HepG2 (cell line): ENCODE results near the gene SLX4. TPM values are rescaled to one million over a fixed set of nuclear protein-coding genes. Genes with fewer than 3 reads are reported as not detected.

Experiments used
- ATAC-seq: fragments of 200-7000 bp; cut with Tn5 transposase; 3 replicates; pipeline ENCODE4 v1.9.1; 2020; ENCODE audit warnings: mild to moderate bottlenecking, moderate library complexity
- BruUV-seq: library from RNA; stranded (reverse); fragments of 400-500 nt; replicated peaks from 2 replicates; lab custom pipeline; 2021; lab: Mats Ljungman, UMichigan
- CTCF ChIA-PET: fragments of 300-600 bp; formaldehyde crosslinking; extraction: SDS; loops from one replicate; lab custom pipeline; 2021; ENCODE audit warnings: low total read pairs, inconsistent platforms, low intra/inter-chr PET ratio; lab: Yijun Ruan, JAX
- POLR2A ChIA-PET: fragments of 350-600 bp; sonication (Branson Sonifier 250); formaldehyde crosslinking; loops from one replicate; lab custom pipeline; 2020; ENCODE audit warnings: antibody characterized with exemption, inconsistent platforms; lab: Yijun Ruan, JAX
- DNase-seq: peaks from one replicate; pipeline ENCODE4 v3.0.0-alpha.2; 2015; ENCODE audit warnings: low spot score
- FAIRE-seq: peaks from 3 replicates; lab custom pipeline; 2011; peaks lifted over from hg19 to GRCh38; lab: Jason Lieb, UNC
- H2AFZ ChIP-seq: one replicate; pipeline ENCODE4 v1.6.1; 2011; ENCODE audit warnings: low read length, inconsistent platforms
- H3K27ac ChIP-seq: fragments of 300-600 bp; 3 replicates; pipeline ENCODE4 v1.8.0; 2011; ENCODE audit warnings: mixed run types, mild to moderate bottlenecking, mixed read lengths, low read length, inconsistent platforms; ENCODE audit not compliant: insufficient read depth; ENCODE audit errors: extremely low read length
- H3K27me3 ChIP-seq, 2 experiments: fragments of 200-600 bp in 1 of 2; 2 replicates in 1 of 2; 3 replicates in 1 of 2; pipeline versions ENCODE4 v1.6.0 to v1.8.0; 2011; ENCODE audit warnings: low read length in 2 of 2, mild to moderate bottlenecking in 2 of 2, moderate library complexity in 2 of 2, inconsistent platforms in 1 of 2; ENCODE audit not compliant: insufficient read depth in 2 of 2, control insufficient read depth in 1 of 2
- H3K36me3 ChIP-seq, 2 experiments: fragments of 200-600 bp in 1 of 2; replicated peaks in 1 of 2; 2 replicates in 1 of 2; 3 replicates in 1 of 2; pipeline versions ENCODE4 v1.5.1 to v1.8.0; 2011; ENCODE audit warnings: low read length in 2 of 2, inconsistent platforms in 1 of 2; ENCODE audit not compliant: insufficient read depth in 2 of 2, control insufficient read depth in 1 of 2
- H3K4me1 ChIP-seq: 2 replicates; pipeline ENCODE4 v1.5.1; 2012; ENCODE audit warnings: low read length, inconsistent platforms; ENCODE audit not compliant: insufficient read depth
- H3K4me2 ChIP-seq: 2 replicates; pipeline ENCODE4 v1.6.0; 2011; ENCODE audit warnings: low read depth, low read length, inconsistent platforms
- H3K4me3 ChIP-seq, 3 experiments: fragments of 200-600 bp in 1 of 3; sonication (generic), shearing (Covaris generic) in 1 of 3; replicated peaks in 1 of 3; 2 replicates each; pipeline ENCODE4 v1.5.1; 2011 to 2016; ENCODE audit warnings: low read length in 3 of 3, inconsistent platforms in 2 of 3, low read depth in 2 of 3, mild to moderate bottlenecking in 2 of 3, control low read depth in 1 of 3, mixed read lengths in 1 of 3; ENCODE audit not compliant: insufficient read depth in 1 of 3
- H3K79me2 ChIP-seq: one replicate; pipeline ENCODE4 v1.6.1; 2011; ENCODE audit warnings: low read length, inconsistent platforms; ENCODE audit not compliant: insufficient read depth
- H3K9ac ChIP-seq: 2 replicates; pipeline ENCODE4 v1.6.0; 2011; ENCODE audit warnings: mild to moderate bottlenecking, low read depth, low read length, inconsistent platforms; ENCODE audit not compliant: insufficient read depth
- H3K9me3 ChIP-seq: 2 replicates; pipeline ENCODE4 v1.5.1; 2012; ENCODE audit warnings: mild to moderate bottlenecking, low read length
- H4K20me1 ChIP-seq: 2 replicates; pipeline ENCODE4 v1.6.0; 2011; ENCODE audit warnings: inconsistent platforms, mild to moderate bottlenecking, low read length, moderate library complexity; ENCODE audit not compliant: insufficient read depth
- CEBPB ChIP-seq: IDR thresholded peaks from 2 replicates; pipeline ENCODE4 v1.6.1; 2011; ENCODE audit warnings: low read depth, low read length, improper control_type of control experiment, borderline replicate concordance
- HCFC1 ChIP-seq: fragments of 150-350 bp; IDR thresholded peaks from 2 replicates; pipeline ENCODE4 v1.6.1; 2014; ENCODE audit warnings: low read depth, low read length
- IRX3 ChIP-seq: sonication (generic); formaldehyde crosslinking; IDR thresholded peaks from 2 replicates; pipeline ENCODE4 v1.8.1; 2023; ENCODE audit warnings: mild to moderate bottlenecking, low read depth, missing genetic modification reagents, borderline replicate concordance
- JUND ChIP-seq: sonication (generic); formaldehyde crosslinking; IDR thresholded peaks from 2 replicates; pipeline ENCODE4 v1.8.0; 2022; ENCODE audit warnings: mild to moderate bottlenecking, missing genetic modification reagents
- KAT8 ChIP-seq: IDR thresholded peaks from 2 replicates; pipeline ENCODE4 v1.6.1; 2016; ENCODE audit warnings: missing genetic modification reagents, missing compliant biosample characterization
- KMT2A ChIP-seq: sonication (generic); formaldehyde crosslinking; IDR thresholded peaks from 2 replicates; pipeline ENCODE4 v1.4.0; 2020; ENCODE audit warnings: missing genetic modification reagents
- NKX3-1 ChIP-seq: sonication (generic); formaldehyde crosslinking; IDR thresholded peaks from 2 replicates; pipeline ENCODE4 v1.5.0; 2020; ENCODE audit warnings: missing genetic modification reagents
- ZFP41 ChIP-seq: sonication (generic); formaldehyde crosslinking; IDR thresholded peaks from 2 replicates; pipeline ENCODE4 v1.4.0; 2020; ENCODE audit warnings: mild to moderate bottlenecking, missing genetic modification reagents, borderline replicate concordance
- ZNF317 ChIP-seq: sonication (generic); formaldehyde crosslinking; IDR thresholded peaks from 2 replicates; pipeline ENCODE4 v1.5.0; 2020; ENCODE audit warnings: mild to moderate bottlenecking, missing genetic modification reagents
- ZNF543 ChIP-seq: sonication (generic); formaldehyde crosslinking; IDR thresholded peaks from 2 replicates; pipeline ENCODE4 v1.4.0; 2020; ENCODE audit warnings: mild to moderate bottlenecking, missing genetic modification reagents
- ZNF564 ChIP-seq: sonication (generic); formaldehyde crosslinking; IDR thresholded peaks from 2 replicates; pipeline ENCODE4 v1.8.1; 2023; ENCODE audit warnings: mild to moderate bottlenecking, missing genetic modification reagents
- ZNF7 ChIP-seq: IDR thresholded peaks from 2 replicates; pipeline ENCODE4 v1.6.1; 2016; ENCODE audit warnings: missing biosample characterization, missing genetic modification reagents
- ZNF883 ChIP-seq: sonication (generic); formaldehyde crosslinking; IDR thresholded peaks from 2 replicates; pipeline ENCODE4 v1.5.1; 2020; ENCODE audit warnings: mild to moderate bottlenecking, missing genetic modification reagents; ENCODE audit errors: not compliant biosample characterization
- WGBS: methylation state at CpG from one replicate; pipeline ENCODE4 v1.1.6; 2017; ENCODE audit warnings: low lambda C conversion rate; 5-methylcytosine and 5-hydroxymethylcytosine counted together
- in situ Hi-C: cut with HindIII; loops from 2 replicates; pipeline ENCODE4 v1.10.0; 2017; ENCODE audit warnings: low pct_unique_long_range_greater_than_20kb; ENCODE audit not compliant: extremely low pct_ligation_motif_present
- intact Hi-C: fragments of 100-400 bp; cut with micrococcal nuclease; formaldehyde crosslinking; loops from one replicate; pipeline ENCODE4 v1.10.0; 2022; ENCODE audit not compliant: unreplicated experiment
- polyA plus RNA-seq, 8 experiments: library from polyadenylated mRNA; depleted of rRNA in 3 of 8; stranded (reverse) in 7 of 8; unstranded in 1 of 8; fragments of >200 nt; fragmentation: Illumina TruSeq in 4 of 8; extraction: Trizol in 4 of 8; gene quantifications; 2 replicates each; pipeline versions ENCODE4 v1.2.1 to v1.2.3, GENCODE V29; 2011 to 2016; ENCODE audit warnings: low read depth in 4 of 8, missing spikeins in 1 of 8, mixed read lengths in 1 of 8; ENCODE audit not compliant: insufficient read depth in 1 of 8
- total RNA-seq, 5 experiments: library from RNA; depleted of rRNA; stranded (reverse); fragments of >200 nt; fragmentation: Illumina TruSeq; extraction: Trizol; gene quantifications; 2 replicates each; pipeline ENCODE4 v1.2.3, GENCODE V29; 2016; ENCODE audit warnings: low read depth in 1 of 5
- TF ChIP-seq, protein P1 (sequence below): sonication (generic); formaldehyde crosslinking; IDR thresholded peaks from 2 replicates; pipeline ENCODE4 v1.9.0; 2021; ENCODE audit warnings: missing genetic modification reagents, borderline replicate concordance
- TF ChIP-seq, protein P2 (sequence below): sonication (generic); formaldehyde crosslinking; IDR thresholded peaks from 2 replicates; pipeline ENCODE4 v1.5.0; 2020; ENCODE audit warnings: mild to moderate bottlenecking, missing genetic modification reagents, moderate library complexity
- TF ChIP-seq, protein P3 (sequence below): sonication (generic); formaldehyde crosslinking; conservative IDR thresholded peaks from 2 replicates; pipeline ENCODE4 v1.8.0; 2022; ENCODE audit warnings: mild to moderate bottlenecking, moderate library complexity, missing genetic modification reagents
- TF ChIP-seq, protein P4 (sequence below): sonication (generic); formaldehyde crosslinking; IDR thresholded peaks from 2 replicates; pipeline ENCODE4 v1.5.0; 2020; ENCODE audit warnings: mild to moderate bottlenecking, missing genetic modification reagents

SLX4 gene
- total and polyA plus RNA-seq, 2 of the 13 experiments (the other 11 are each of a cell fraction or from before 2014, with no cell fraction given), result 1.1 to 3.6 TPM

DNA sequence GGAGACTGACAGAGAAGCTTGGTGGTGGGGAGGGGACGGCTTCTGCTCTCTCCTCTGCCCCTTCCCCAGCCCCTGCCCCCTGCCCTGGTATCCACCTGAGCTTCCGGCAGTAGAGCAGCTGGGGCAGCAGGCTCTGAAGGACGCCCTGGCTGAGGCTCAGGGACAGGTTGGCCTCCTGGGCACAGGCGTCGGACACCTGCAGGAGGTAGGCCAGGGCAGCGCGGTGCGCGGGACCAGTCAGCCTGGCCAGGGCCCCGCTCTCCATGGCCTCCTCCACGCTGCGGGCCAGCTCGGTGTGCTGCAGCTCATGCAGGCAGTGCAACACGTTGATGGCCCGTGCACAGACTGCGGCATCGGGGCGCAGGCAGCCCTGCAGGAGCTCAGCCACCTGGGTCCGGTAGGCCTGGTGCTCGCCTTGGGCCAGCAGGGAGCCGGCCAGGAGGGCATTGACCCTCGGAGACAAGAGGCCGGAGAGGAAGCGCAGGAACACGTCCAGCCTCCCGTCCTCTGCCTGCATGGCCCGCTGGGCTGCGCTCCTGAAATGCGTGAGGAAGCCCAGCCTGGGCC lies 48.4 kb downstream of the SLX4 start:
- FAIRE-seq (no peak), ATAC-seq (no peak; the same call in 2 of the 3 replicates), DNase-seq (no peak)
- in situ Hi-C loops (no loop called here), intact Hi-C loops (loop anchor here (2.0 kb wide), 1 partner anchor 18 kb away; no protein-coding TSS in a partner anchor)
- Histone ChIP-seq H3K27me3 (peaks cover 5 to 17% of the 10 kb centered on the region in 2 experiments; a peak in 4 of 5 replicates), H3K27ac (no peak overlapping the region), H4K20me1 (no peaks in the 10 kb centered on the region), H3K79me2 (no peaks in the 10 kb centered on the region), H3K9ac (no peak overlapping the region), H3K4me2 (no peak overlapping the region), H3K4me1 (no peaks in the 10 kb centered on the region), H2AFZ (no peak overlapping the region), H3K4me3 (no peak overlapping the region), H3K9me3 (no peaks in the 10 kb centered on the region), H3K36me3 (no peaks in the 10 kb centered on the region)
- ChIA-PET POLR2A (no interaction called here), CTCF (no interaction called here)
- WGBS, result 57% methylated on average over 3 of the region's 29 CpGs
- BruUV-seq, result no TSS peak
- no peak for TF ChIP-seq HCFC1
- TF ChIP-seq CEBPB, result no peak
- TF ChIP-seq ZNF543 (CRISPR knock-in tag), result no peak
- TF ChIP-seq ZNF317 (CRISPR knock-in tag), result no peak
- no peak for TF ChIP-seq JUND (CRISPR knock-in tag)
- no peak for TF ChIP-seq KAT8 (CRISPR knock-in tag)
- TF ChIP-seq, protein P1, sequence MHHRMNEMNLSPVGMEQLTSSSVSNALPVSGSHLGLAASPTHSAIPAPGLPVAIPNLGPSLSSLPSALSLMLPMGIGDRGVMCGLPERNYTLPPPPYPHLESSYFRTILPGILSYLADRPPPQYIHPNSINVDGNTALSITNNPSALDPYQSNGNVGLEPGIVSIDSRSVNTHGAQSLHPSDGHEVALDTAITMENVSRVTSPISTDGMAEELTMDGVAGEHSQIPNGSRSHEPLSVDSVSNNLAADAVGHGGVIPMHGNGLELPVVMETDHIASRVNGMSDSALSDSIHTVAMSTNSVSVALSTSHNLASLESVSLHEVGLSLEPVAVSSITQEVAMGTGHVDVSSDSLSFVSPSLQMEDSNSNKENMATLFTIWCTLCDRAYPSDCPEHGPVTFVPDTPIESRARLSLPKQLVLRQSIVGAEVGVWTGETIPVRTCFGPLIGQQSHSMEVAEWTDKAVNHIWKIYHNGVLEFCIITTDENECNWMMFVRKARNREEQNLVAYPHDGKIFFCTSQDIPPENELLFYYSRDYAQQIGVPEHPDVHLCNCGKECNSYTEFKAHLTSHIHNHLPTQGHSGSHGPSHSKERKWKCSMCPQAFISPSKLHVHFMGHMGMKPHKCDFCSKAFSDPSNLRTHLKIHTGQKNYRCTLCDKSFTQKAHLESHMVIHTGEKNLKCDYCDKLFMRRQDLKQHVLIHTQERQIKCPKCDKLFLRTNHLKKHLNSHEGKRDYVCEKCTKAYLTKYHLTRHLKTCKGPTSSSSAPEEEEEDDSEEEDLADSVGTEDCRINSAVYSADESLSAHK (CRISPR knock-in tag), result no peak
- TF ChIP-seq, protein P2, sequence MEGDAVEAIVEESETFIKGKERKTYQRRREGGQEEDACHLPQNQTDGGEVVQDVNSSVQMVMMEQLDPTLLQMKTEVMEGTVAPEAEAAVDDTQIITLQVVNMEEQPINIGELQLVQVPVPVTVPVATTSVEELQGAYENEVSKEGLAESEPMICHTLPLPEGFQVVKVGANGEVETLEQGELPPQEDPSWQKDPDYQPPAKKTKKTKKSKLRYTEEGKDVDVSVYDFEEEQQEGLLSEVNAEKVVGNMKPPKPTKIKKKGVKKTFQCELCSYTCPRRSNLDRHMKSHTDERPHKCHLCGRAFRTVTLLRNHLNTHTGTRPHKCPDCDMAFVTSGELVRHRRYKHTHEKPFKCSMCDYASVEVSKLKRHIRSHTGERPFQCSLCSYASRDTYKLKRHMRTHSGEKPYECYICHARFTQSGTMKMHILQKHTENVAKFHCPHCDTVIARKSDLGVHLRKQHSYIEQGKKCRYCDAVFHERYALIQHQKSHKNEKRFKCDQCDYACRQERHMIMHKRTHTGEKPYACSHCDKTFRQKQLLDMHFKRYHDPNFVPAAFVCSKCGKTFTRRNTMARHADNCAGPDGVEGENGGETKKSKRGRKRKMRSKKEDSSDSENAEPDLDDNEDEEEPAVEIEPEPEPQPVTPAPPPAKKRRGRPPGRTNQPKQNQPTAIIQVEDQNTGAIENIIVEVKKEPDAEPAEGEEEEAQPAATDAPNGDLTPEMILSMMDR (CRISPR knock-in tag), result no peak
- TF ChIP-seq NKX3-1, result no peak
- TF ChIP-seq KMT2A (CRISPR knock-in tag), result no peak
- no peak for TF ChIP-seq ZNF7 (CRISPR knock-in tag)
- TF ChIP-seq, protein P3, sequence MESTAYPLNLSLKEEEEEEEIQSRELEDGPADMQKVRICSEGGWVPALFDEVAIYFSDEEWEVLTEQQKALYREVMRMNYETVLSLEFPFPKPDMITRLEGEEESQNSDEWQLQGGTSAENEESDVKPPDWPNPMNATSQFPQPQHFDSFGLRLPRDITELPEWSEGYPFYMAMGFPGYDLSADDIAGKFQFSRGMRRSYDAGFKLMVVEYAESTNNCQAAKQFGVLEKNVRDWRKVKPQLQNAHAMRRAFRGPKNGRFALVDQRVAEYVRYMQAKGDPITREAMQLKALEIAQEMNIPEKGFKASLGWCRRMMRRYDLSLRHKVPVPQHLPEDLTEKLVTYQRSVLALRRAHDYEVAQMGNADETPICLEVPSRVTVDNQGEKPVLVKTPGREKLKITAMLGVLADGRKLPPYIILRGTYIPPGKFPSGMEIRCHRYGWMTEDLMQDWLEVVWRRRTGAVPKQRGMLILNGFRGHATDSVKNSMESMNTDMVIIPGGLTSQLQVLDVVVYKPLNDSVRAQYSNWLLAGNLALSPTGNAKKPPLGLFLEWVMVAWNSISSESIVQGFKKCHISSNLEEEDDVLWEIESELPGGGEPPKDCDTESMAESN, result no peak
- TF ChIP-seq, protein P4, sequence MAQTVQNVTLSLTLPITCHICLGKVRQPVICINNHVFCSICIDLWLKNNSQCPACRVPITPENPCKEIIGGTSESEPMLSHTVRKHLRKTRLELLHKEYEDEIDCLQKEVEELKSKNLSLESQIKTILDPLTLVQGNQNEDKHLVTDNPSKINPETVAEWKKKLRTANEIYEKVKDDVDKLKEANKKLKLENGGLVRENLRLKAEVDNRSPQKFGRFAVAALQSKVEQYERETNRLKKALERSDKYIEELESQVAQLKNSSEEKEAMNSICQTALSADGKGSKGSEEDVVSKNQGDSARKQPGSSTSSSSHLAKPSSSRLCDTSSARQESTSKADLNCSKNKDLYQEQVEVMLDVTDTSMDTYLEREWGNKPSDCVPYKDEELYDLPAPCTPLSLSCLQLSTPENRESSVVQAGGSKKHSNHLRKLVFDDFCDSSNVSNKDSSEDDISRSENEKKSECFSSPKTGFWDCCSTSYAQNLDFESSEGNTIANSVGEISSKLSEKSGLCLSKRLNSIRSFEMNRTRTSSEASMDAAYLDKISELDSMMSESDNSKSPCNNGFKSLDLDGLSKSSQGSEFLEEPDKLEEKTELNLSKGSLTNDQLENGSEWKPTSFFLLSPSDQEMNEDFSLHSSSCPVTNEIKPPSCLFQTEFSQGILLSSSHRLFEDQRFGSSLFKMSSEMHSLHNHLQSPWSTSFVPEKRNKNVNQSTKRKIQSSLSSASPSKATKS (CRISPR knock-in tag), result no peak
- no peak for TF ChIP-seq ZNF564 (CRISPR knock-in tag)
- TF ChIP-seq ZFP41 (CRISPR knock-in tag), result no peak
- TF ChIP-seq ZNF883 (CRISPR knock-in tag), result no peak
- no peak for TF ChIP-seq IRX3 (CRISPR knock-in tag)
